Measurements from ENCODE around the gene GPN2. TPM values are rescaled to one million over a fixed set of nuclear protein-coding genes. Genes with fewer than 3 reads are reported as not detected.

GPN2 gene
- polyA plus RNA-seq, 1 donor from 2014 or later = 20.2 TPM

- Histone ChIP-seq H3K36me3 (ENCODE audit: insufficient read depth, low read length) (no peaks in the 10 kb centered on the region), H3K9me3 (ENCODE audit: low read length) (no peaks in the 10 kb centered on the region), H3K9me2 (ENCODE audit: insufficient read depth, low read length) (no peaks in the 10 kb centered on the region), H3K4me2 (ENCODE audit: low read length) (no peak overlapping the region), H3K9ac (ENCODE audit: low read length) (no peak overlapping the region), H3K4me3 (ENCODE audit: low read length) (no peak overlapping the region), H3K27me3 (ENCODE audit: insufficient read depth, low read depth, low read length) (no peaks in the 10 kb centered on the region), H3K79me2 (replicated peaks; ENCODE audit: insufficient read depth, low read length) (no peaks in the 10 kb centered on the region), H3F3A (ENCODE audit: insufficient read depth, low read length, poor library complexity, severe bottlenecking) (no peaks in the 10 kb centered on the region), H4K20me1 (ENCODE audit: insufficient read depth) (no peaks in the 10 kb centered on the region), H2AFZ (ENCODE audit: low read depth, low read length) (no peak overlapping the region), H3K27ac (ENCODE audit: low read length) (no peak overlapping the region)
- TF ChIP-seq EP300 (conservative IDR thresholded peaks at IDR 0.05; ENCODE audit: poor library complexity, severe bottlenecking) = no peak
- TF ChIP-seq POLR2AphosphoS5 (IDR thresholded peaks at IDR 0.05) = no peak
- no peak for TF ChIP-seq CTCF (IDR thresholded peaks at IDR 0.05; ENCODE audit: poor library complexity, severe bottlenecking)
- TF ChIP-seq RAD21 (conservative IDR thresholded peaks at IDR 0.05) = no peak
- TF ChIP-seq SMC3 (conservative IDR thresholded peaks at IDR 0.05; ENCODE audit: poor library complexity) = no peak
- TF ChIP-seq EZH2 (IDR thresholded peaks at IDR 0.05; ENCODE audit: borderline replicate concordance, insufficient read depth, low read length, poor library complexity, severe bottlenecking) = no peak
- TF ChIP-seq REST (IDR thresholded peaks at IDR 0.05; ENCODE audit: borderline replicate concordance) = no peak
- no peak for TF ChIP-seq TAF1 (IDR thresholded peaks at IDR 0.05; ENCODE audit: low read depth)
- no peak for TF ChIP-seq MXI1 (conservative IDR thresholded peaks at IDR 0.05; ENCODE audit: poor library complexity, severe bottlenecking)
These were observed 45.5 kb downstream of the GPN2 start for GRCh38 chr1:26844424-26845196.

GRCh38 chr1:26839779-26840178 lies 50.3 kb downstream of the GPN2 start:
- Histone ChIP-seq H2AFZ (ENCODE audit: low read depth, low read length) (no peak overlapping the region), H3K4me3 (ENCODE audit: low read length) (no peak overlapping the region), H3K79me2 (replicated peaks; ENCODE audit: insufficient read depth, low read length) (no peaks in the 10 kb centered on the region), H3K9ac (ENCODE audit: low read length) (no peak overlapping the region), H3K9me3 (ENCODE audit: low read length) (no peaks in the 10 kb centered on the region), H3K9me2 (ENCODE audit: insufficient read depth, low read length) (no peaks in the 10 kb centered on the region), H3F3A (ENCODE audit: insufficient read depth, low read length, poor library complexity, severe bottlenecking) (no peaks in the 10 kb centered on the region), H3K36me3 (ENCODE audit: insufficient read depth, low read length) (no peaks in the 10 kb centered on the region), H4K20me1 (ENCODE audit: insufficient read depth) (no peaks in the 10 kb centered on the region), H3K4me2 (ENCODE audit: low read length) (no peak overlapping the region), H3K27me3 (ENCODE audit: insufficient read depth, low read depth, low read length) (no peaks in the 10 kb centered on the region), H3K27ac (ENCODE audit: low read length) (no peak overlapping the region)
- TF ChIP-seq REST (IDR thresholded peaks at IDR 0.05; ENCODE audit: borderline replicate concordance) (no peak), TAF1 (IDR thresholded peaks at IDR 0.05; ENCODE audit: low read depth) (no peak), EP300 (conservative IDR thresholded peaks at IDR 0.05; ENCODE audit: poor library complexity, severe bottlenecking) (no peak)
